GM18951 (cell line): Measurements from ENCODE around the gene FGF22.
A peak's percentile ranks its signal among the peaks of the same experiment; 100 is the strongest.

Source experiments
- POLR2A ChIP-seq: IDR thresholded peaks from 4 replicates; pipeline ENCODE4 v1.6.1; 2011; ENCODE audit warnings: mild to moderate bottlenecking; ENCODE audit not compliant: insufficient read length, insufficient read depth; ENCODE audit errors: extremely low read depth
- in situ Hi-C: fragments of 300-500 bp; cut with MboI; formaldehyde crosslinking; loops from one replicate; pipeline ENCODE4 v1.12.0; 2022; ENCODE audit warnings: low sequenced_read_pairs, mixed read lengths, inconsistent platforms; ENCODE audit not compliant: unreplicated experiment

The FGF22 gene

GRCh38 chr19:656751-657559 is 17.3 kb downstream of the FGF22 start:
- no peak for TF ChIP-seq POLR2A
- in situ Hi-C loops = no loop called here

- in situ Hi-C loops = no loop called here
- no peak for TF ChIP-seq POLR2A
Measured at GRCh38 chr19:657611-658010, 17.9 kb downstream of the FGF22 start.

GRCh38 chr19:658059-658839 is 18.6 kb downstream of the FGF22 start:
- peak; percentile 3 for TF ChIP-seq POLR2A
- in situ Hi-C loops = no loop called here

GRCh38 chr19:658916-659839 is 19.5 kb downstream of the FGF22 start:
- no peak for TF ChIP-seq POLR2A
- in situ Hi-C loops = no loop called here

- in situ Hi-C loops = no loop called here
- no peak for TF ChIP-seq POLR2A
Measured at GRCh38 chr19:660793-661426, 21.2 kb downstream of the FGF22 start.

DNA sequence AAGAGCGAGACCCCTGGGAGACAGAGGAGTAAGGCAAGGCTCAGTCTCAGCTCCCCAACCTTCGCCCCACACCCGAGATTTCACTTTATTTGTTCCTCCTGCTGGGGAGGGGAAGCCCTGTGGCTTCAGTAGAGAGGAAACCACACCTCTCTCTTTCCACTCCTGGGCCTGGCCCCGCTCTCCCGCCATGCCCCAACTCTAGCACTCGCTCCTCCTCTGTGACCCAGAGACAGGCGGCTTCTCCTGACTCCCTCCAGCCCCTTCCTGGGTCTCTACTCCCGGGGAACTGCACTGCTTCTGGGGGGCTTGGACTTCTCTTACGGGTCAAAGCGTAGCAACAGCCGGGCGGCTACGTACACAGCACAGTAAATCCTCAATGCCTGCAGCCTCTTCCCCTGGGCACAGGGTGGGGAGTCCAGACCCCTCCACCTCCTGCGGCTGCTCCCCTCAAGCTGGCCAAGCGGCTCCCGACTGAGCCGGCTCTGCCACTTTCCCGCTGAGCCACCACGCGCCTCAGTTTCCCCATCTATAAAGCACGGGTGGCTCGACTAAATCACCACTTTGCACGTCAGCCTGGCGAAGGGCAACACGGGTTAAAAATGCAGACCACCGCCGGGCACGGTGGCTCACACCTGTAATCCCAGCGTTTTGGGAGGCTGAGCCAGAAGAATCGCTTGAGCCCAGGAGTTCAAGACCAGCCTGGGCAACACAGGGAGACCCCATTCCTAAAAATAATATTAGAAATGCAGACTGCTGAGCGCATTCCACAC is 21.9 kb downstream of the FGF22 start:
- in situ Hi-C loops = no loop called here

GRCh38 chr19:662207-662961 is 22.7 kb downstream of the FGF22 start:
- peak; percentile 45 for TF ChIP-seq POLR2A
- in situ Hi-C loops = no loop called here

More for the DNA sequence above, 21.9 kb downstream of the FGF22 start:
- peak; percentile 15 for TF ChIP-seq POLR2A

DNA sequence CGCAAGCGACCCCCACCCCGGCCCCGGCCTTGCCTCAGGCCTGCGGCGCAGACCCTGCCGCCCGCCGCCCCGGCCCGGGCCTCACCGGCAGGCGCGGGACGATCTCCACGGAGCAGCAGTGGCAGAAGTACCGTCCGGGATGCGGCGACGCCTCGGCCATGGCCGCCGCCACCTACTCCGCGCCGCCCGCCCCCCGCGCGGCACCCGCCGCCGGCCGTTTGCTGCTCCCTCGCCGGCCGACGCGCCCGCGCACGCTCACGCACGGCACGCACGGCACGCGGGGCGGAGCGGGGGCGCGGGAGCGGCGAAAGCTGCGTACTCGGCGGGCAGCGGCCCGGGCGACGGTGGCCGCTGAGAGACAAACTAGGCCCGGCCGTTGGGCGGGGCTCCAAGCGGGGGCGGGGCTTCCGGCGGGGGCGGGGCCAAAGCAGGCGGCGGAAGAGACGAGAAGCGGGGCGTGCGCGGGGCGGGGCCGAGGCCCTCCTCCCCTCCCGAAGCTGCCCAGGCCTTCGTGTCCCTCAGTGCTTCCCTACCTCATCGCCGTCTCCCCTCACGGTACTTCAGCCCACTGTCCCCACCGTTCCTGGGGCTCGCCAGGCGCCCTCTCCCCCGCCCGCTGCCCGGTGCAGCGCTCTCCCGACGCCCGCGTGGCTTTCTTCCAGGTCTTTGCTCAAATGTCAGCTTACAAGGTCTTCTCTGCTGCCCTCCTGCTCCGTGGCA is 23.4 kb downstream of the FGF22 start, which contains the start of gene RNF126:
Gene RNF126 (minus strand): TSS at position 253 of the 720 bp plus-strand sequence. CDS start 93 bp downstream, at position 160.
- in situ Hi-C loops = no loop called here
- TF ChIP-seq POLR2A = peak; percentile 90

GRCh38 chr19:663682-664117 is 24.0 kb downstream of the FGF22 start:
- in situ Hi-C loops = no loop called here

DNA sequence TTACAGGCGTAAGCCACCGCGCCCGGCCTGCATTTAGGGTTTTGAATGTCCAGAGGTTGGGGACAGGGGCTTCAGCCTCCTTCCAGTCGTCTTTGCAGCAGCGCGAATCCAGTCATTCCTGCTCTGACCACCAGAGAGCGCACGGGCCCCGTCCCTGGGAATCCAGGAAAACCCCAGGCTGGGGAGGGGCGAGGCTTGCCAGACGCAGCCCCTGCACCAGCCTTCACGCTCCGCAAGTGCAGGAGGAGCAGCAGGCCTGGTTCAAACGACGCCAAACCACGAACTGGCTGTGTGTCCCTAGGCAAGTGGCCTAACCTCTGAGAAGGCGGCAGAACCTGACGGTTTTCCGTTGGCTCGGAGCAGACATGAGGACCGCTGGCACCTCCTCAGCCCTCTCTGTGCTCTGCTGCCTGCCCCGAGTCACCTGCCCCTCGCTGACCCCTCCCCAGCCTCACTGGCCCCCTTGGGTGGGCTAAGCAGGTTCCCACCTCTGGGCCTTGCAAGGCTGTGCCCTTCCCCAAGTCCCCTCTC is 25.3 kb downstream of the FGF22 start:
- in situ Hi-C loops = loop anchor here (5.0 kb wide), 1 partner anchor 62 kb away; no protein-coding TSS in a partner anchor
- TF ChIP-seq POLR2A = no peak

More at GRCh38 chr19:663682-664117, 24.0 kb downstream of the FGF22 start:
- TF ChIP-seq POLR2A = no peak

DNA sequence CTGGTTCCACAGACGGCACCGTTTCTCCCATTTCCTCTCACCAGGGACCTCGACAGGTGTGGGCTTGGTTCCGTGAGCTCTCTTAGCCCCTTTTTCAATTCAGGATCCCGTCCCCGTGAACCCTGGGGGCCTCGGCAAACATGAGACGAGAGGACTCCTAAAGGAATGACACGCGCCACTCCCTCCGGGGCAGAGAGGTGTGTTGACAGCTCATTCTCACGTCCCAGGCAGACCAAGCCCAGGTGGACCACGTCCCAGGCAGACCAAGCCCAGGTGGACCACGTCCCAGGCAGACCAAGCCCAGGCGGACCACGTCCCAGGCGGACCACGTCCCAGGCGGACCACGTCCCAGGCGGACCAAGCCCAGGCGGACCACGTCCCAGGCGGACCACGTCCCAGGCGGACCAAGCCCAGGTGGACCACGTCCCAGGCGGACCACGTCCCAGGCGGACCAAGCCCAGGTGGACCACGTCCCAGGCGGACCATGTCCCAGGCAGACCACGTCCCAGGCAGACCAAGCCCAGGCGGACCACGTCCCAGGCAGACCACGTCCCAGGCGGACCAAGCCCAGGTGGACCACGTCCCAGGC is 27.4 kb downstream of the FGF22 start:
- in situ Hi-C loops = loop anchor here (5.0 kb wide), 1 partner anchor 60 kb away; no protein-coding TSS in a partner anchor

GRCh38 chr19:668675-669434 is 29.2 kb downstream of the FGF22 start:
- in situ Hi-C loops = loop anchor here (5.0 kb wide), 1 partner anchor 58 kb away; no protein-coding TSS in a partner anchor
